GM18499 (cell line): ENCODE data around the gene TYMP.
"Not testable (repeated sequence)": the region's sequence is repeated elsewhere in the genome, so short reads cannot be mapped to it uniquely, and the experiment has no call there.

Source experiments
- ATAC-seq: cut with Tn5 transposase; IDR thresholded peaks from one replicate; pipeline ENCODE4 v1.9.1; 2021; ENCODE audit warnings: moderate number of reproducible peaks; ENCODE audit not compliant: insufficient read depth, unreplicated experiment

TYMP gene

DNA sequence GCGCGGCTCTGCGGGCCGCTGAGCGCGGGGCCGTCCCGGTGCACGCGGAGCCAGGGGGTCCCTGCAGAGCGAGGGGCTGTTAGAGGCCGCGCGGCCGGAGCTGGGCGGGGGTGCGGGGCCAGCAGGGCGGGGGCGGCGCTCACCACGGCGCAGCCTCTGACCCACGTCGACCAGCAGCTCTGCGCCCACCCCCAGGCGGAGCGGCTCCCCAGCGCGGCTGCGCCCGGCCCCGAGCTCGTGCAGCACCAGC, 4.0 kb downstream of the TYMP start:
- ATAC-seq = no peak

DNA sequence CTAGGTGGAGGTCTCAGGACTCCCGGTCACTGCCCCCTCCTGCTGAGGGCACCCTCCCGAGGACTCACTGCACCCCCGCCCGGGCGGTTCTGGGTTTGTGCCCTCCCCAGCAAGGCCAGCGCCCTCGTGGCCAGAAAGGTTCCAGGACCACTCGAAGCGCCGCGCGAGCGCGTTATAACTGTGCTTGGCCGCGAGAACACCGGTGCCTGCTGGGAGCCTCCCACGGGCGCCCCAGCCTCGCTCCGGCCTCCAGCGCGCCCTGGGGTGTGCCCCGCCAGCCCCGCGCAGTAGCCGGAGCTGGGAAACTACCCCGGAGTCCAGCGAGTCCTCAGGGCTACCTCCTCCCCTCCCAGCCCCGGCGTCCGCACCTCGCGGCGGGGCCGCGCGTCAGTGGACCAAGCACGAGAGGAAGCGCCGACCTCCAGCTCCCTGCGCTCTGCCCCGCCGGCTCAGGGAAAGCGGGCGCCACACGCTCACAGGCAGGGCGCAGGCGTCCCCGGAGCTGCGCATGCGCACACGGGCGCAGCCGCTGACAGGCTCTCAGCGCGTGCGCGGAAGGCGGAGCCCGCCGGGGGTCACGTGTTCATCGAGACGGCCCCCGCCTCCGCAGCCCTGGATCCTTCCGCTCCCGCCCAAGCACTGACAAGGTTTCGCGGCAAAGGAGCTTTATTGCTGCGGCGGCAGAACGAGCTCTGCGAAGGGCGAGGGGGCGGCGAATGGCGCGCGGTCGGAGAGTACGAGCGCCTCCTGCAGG, 4.5 kb downstream of the TYMP start, which contains the start of gene SCO2:
Gene SCO2 (minus strand): TSS at position 495 of the 754 bp plus-strand sequence. CDS start 1,187 bp downstream, outside the sequence.
- no peak for ATAC-seq

DNA sequence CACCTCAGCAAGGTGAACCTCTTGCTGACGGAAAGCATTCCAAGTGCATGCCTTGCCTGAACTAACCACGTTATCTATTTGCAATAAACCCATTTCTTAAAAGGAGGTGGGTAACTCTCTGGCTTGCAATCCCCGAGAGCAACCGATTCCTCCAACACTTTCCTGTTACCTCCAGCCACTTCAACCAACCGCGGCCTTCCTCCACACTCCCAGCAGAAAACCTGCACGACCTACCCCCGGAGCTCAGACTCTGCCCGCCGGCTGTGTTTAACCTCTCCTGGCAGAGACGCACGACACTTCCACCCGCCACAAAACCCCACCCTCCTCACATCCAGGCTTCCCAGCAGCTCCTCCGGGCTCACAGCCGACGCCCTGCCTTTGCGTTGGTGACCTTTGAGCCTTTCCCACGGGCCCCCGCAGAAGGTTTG, 5.1 kb downstream of the TYMP start:
- ATAC-seq = no peak

DNA sequence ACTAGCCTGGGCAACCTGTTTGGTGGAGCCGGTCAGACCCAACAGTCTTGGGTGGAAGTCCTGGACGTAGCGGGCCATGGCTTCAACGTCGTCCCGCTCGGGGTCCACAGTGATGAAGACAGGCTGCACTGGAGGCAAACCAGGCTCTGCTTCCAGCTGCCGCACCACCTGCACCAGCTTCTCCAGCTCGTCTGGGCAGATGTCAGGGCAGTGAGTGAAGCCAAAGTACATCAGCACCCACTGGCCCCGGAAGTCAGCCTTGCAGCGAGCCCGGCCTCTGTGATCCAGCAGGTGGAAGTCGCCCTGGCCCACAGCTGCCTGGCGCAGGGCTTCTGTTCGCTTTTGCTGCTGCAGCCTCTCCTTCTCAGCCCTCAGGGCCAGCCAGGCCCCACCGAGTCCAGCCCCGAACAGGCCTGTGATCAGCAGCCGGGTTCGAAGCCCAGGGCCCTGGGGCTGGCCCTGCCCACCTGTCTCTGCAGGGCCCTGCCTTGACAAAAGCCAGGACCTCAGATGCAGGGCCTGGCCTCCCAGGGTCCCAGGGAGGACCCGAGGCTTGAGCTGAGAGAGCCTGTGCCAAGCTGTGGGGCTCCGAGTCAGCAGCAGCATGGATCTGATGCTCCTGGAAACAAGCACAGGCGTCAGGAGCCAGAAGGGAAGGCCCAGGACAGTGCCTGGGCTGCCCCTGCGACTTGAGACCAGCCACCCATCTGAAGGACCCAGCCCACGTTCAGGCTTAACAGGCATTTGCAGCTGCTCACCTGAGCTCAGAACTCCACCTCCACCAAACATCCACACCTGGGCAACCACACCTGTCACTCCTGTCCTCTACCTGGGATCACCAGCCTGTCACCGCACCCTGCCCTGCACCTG, 5.8 kb downstream of the TYMP start:
- no peak for ATAC-seq

DNA sequence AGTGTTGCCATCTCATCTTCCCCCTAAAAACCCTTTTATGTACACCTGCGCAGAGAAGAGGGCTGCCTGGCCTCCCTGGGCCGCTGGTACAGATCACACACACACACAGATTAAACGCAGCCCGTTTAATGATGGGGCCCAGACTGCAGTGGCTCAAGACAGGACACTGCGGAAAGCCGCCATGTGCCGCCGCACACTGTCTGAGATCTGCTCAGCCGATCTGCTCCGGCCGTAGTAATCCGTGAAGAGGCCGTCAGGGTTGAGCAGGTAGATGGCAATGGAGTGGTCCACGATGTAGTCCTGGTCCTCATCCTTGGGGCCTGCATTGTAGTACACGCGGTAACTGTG, 6.4 kb downstream of the TYMP start:
- no peak for ATAC-seq

DNA sequence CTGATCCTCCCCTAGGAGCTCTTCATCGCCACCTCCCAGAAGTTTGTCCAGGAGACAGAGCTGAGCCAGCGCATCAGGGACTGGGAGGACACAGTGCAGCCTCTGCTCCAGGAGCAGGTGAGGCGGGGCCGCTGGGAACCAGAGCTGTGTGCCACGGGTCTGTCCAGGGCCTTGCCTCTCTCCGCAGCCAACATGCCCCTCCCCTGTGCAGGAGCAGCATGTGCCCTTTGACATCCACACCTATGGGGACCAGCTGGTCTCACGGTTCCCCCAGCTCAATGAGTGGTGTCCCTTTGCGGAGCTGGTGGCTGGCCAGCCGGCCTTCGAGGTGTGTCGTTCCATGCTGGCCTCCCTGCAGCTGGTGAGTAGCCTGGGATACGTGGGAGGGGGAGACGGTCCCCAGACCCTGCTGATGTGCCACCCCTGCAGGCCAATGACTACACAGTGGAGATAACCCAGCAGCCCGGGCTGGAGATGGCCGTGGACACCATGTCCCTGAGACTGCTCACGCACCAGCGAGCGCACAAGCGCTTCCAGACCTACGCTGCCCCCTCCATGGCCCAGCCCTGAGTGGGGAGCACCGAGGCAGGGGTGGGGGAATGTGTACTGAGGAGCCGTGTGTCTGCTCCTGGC, 6.9 kb downstream of the TYMP start:
- ATAC-seq = no peak

DNA sequence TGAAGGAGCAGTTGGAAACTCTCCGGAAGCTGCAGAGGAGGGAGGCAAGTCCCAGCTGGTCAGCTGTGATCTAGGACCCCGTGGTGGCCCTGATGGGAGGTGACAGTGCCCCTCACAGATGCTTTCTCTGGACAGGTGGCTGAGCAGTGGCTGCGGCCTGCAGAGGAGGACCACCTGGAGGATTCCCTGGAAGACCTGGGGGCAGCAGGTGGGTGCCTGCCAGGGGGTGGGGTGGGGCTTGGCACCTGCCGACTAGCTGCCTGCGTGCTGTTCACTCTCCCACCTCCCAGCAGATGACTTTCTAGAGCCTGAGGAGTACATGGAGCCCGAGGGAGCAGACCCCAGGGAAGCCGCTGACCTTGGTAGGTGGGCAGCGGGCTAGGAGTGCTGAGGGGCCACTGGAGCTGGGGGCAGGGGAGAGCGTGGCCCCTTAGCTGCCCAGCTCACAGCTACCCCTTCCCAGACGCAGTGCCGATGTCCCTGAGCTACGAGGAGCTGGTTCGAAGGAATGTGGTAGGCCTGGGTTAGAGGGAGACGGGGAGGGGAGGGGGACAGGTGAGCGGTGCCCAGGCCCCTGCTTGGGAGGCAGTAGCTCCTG, 7.5 kb downstream of the TYMP start:
- ATAC-seq = no peak

DNA sequence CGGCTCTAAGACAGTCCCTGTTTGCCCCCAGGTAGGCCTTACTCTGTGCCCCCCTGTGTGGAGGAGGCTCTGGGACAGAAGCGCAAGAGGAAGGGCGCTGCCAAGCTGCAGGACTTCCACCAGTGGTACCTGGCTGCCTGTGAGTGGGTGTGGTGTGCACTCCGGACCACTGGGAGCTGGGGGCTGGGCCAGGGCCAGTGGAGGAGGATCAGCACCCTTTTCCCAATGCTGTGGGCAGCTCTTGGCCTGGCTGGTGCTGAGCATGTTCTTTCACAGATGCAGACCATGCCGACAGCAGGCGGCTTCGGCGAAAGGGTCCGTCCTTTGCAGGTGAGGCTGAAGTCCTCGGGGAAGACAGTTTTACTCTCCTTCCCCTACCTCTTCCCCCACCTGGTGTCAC, 8.1 kb downstream of the TYMP start:
- no peak for ATAC-seq

DNA sequence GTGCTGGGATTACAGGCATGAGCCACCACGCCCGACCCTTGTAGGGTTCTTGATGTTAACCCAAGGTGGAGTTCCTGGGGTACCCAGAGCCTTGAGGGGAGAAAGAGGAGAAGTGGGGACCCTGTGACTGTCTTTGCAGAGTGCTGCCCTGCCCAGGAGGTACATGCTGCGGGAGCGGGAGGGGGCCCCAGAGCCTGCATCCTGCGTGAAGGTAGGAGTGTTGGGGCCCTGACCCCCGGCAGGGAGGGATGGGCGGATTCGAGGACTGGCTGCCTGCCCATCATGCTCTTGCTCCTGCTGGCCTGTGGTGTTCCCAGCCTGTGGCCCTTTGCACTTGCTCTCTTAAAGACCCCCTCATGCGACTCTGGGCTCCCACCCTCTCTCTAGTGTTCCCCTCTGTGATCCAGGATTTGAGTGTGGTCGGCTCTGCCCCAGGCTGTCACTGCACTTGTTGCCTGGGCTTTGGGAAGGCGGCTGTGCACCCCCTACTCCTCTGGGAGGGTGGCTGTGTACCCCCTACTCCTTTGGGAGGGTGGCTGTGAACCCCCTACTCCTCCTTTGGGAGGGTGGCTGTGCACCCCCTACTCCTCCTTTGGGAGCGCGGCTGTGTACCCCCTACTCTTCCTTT, 8.9 kb downstream of the TYMP start:
- ATAC-seq = no peak

DNA sequence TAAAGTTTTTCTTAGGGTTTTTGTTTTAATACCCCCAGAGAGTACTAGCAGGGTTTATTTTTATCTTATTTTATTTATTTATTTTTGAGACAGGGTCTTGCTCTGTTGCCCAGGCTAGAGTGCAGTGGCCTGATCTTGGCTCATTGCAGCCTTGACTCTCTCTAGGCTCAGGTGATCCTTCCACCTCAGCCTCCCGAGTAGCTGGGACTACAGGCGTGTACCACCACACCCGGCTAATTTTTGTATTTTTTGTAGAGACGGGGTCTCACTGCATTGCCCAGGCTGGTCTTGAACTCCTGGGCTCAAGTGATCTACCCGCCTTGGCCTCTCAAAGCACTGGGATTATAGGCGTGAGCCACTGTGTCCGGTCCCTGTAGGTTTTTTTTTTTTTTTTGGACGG, 9.6 kb downstream of the TYMP start:
- not testable (repeated sequence) for ATAC-seq

DNA sequence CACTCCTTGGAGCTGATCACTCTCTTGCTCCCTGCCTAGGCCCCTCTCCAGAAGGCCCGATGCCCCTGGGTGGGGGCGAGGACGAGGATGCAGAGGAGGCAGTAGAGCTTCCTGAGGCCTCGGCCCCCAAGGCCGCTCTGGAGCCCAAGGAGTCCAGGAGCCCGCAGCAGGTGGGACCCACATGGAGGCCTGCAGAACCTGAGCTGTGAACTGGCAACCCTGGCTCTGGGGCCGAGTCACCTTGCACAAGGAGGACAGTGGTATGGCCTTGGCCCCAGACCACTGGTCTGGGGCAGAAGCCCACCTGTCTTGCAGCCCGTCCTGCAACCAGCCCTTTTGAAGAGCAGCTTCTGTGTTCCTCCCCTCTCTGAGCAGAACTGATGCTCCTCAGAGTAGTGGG, 10.7 kb downstream of the TYMP start:
- ATAC-seq = no peak

DNA sequence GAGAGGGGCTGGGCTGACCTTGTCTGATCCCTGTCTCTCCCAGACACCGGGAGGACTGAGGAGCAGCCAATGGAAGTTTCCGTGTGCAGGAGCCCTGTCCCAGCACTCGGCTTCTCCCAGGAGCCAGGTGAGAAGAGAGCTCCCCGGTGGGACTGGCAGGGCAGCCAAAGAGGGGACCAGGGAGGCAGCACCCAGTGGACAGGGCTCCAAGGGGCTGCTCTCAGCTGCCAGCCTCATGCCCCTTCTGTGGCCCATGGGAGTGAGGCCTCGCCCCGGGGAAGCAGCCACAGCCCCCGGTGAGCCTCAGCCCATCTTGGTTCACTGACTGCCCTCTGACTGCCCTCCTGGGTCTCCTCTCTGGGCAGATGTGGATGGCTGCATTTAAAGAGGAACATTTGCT, 11.2 kb downstream of the TYMP start:
- no peak for ATAC-seq

DNA sequence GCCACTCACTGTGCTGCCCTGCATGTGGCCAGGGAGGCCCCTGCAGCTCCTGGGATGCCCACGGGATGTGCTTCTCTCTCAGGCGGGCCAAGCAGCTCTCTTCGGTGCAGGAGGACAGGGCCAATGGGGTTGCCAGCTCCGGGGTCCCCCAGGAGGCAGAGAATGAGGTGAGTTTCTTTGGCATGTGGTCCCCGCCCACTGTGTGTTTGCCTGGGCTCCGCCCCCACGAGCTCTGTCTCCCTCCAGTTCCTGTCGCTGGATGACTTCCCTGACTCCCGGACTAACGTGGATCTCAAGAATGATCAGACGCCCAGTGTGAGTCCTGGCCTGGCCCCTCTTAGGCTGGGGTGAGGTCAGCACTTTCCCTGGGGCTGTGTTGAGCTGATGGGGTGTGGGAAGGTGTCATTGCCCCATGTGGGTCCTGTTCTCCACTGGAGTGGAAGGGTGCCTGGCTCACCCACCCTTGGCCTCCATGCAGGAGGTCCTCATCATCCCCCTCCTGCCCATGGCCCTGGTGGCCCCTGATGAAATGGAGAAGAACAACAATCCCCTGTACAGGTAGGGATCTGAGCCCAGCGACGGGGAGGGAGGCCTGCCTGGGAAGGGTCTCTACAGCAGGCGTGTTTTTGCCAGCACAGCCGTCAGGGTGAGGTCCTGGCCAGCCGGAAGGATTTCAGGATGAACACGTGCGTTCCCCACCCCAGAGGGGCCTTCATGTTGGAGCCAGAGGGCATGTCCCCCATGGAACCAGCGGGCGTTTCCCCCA, 12.1 kb downstream of the TYMP start:
- no peak for ATAC-seq

DNA sequence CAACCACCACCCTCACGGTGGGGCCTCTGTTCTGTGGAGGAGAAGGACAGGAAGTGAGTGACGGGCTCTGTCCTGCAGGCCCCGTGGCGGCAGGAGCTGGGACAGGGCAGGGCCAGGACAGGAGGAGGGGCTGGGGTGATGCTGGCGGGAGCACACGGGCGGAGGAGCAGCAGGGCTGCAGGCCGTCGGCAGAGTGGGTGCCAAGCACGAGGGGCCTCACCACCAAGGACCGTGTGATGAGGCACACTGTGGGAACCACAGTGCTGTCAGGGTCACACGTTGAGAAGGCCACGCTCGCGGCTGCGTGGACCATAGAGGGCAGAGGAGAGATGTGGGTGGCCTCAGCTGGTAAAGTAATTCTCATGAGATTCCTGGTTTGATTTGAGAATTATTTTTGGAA, 12.9 kb downstream of the TYMP start:
- ATAC-seq = no peak

DNA sequence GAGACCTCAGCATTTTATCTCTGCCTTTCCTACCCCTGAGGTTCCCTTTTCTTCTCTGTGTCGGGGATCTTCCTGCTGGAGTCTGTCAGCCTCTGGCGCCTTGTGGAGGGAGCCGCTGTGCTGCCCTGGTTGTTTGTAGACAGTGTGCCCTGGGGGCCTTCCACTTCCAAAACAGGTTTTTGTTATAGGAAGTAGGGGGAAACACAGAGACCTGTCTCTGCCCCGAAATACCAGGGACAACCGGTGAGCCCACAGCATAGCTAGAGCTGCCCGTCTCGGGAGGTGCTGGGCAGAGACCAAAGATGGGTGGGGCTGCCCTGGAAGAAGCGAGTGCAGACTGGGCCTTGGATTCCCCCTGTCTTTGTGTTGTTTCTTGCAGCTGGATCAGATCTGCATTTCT, 13.7 kb downstream of the TYMP start:
- no peak for ATAC-seq

DNA sequence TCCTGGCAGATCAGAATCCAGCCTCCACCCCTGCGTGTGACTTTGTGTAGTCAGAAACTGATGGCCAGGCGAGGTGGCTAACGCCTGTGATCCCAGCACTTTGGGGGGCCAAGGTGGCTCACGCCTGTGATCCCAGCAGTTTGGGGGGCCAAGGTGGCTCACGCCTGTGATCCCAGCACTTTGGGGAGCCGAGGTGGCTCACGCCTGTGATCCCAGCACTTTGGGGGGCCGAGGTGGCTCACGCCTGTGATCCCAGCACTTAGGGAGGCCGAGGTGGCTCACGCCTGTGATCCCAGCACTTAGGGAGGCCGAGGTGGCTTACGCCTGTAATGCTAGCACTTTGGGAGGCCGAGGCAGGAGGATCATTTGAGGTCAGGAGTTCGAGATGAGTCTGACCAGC, 16.6 kb downstream of the TYMP start:
- no peak for ATAC-seq

DNA sequence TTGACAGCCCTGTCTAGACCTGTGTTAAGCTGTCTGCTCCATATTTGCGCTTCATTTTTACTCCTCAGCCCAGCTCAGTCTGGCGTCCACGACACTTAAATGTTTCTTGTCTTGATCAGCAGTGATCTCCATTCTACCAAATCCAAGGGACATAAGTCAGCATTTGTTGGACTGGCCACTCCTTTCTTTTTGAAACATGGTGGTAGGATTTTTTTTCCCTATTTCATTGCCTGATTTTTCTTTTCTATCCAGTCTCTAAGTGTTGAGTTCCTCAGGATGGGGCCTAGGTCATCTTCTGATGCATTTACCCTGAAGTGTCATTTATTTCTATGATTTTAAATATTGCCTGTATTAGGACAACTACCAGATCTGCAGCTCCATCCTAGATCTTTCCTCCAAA, 20.9 kb downstream of the TYMP start:
- no peak for ATAC-seq

DNA sequence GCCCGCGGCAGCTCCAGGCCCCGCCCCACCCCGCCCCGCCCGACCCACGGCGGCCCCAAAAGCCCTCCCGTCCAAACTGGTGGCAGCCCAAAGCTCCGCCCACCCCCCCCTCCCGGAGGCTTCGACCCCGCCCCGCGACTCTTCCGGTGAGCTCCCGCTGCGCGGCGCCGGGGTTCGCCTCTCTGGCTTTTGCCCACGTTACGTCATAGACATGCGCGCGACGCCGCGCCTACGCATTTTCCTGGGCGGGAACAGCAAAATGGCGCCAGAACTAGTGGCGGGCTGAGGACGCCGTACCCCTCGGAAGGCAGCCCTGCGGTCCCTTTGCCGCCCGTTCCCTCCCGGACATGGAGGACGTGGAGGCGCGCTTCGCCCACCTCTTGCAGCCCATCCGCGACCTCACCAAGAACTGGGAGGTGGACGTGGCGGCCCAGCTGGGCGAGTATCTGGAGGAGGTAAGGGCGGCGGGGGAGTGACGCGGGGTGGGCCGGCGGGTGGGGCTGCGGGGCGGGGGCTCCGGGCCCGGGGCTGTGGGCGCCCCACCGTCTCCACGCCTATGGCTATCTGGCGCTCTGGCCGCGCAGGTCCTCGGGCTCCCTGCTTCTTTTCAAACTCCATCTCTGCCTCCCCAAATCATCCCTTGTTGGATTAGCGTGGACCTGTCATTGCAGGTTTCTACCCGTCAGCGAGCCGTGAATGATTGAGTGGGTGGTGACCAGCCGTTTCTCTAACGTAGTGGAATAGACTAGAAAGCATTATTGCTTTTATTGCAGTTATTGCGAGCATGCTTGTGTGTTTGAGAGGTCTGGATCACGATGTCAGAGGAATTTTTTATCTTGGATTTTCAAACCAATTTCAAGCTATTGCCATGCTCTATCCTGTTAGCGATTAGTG, 21.6 kb downstream of the TYMP start, which contains the start of gene NCAPH2:
Gene NCAPH2 (plus strand): TSS at position 234 of the 894 bp plus-strand sequence. CDS start 114 bp downstream, at position 348.
- ATAC-seq = peak; percentile 40
